HEK293T (cell line): ENCODE data around the gene LIX1.

Source experiments
- CTCF ChIA-PET: fragments of 350-600 bp; formaldehyde crosslinking; extraction: SDS; loops from one replicate; lab custom pipeline; 2021; ENCODE audit warnings: antibody characterized with exemption, inconsistent platforms; lab: Yijun Ruan, JAX
- POLR2A ChIA-PET: fragments of 350-600 bp; formaldehyde crosslinking; extraction: SDS; loops from one replicate; lab custom pipeline; 2020; ENCODE audit warnings: antibody characterized with exemption, inconsistent platforms; lab: Yijun Ruan, JAX
- DNase-seq: peaks from one replicate; pipeline ENCODE4 v3.0.0; 2012; ENCODE audit warnings: mixed read lengths; ENCODE audit errors: extremely low spot score
- ARNT ChIP-seq: fragments of 450-650 bp; IDR thresholded peaks from 2 replicates; pipeline ENCODE4 v1.6.1; 2017; ENCODE audit warnings: mild to moderate bottlenecking
- BHLHE40 ChIP-seq: fragments of 450-650 bp; IDR thresholded peaks from 2 replicates; pipeline ENCODE4 v1.6.1; 2016; ENCODE audit warnings: mild to moderate bottlenecking, moderate library complexity, borderline replicate concordance
- CTBP1 ChIP-seq: fragments of 450-650 bp; IDR thresholded peaks from 2 replicates; pipeline ENCODE4 v1.6.1; 2016; ENCODE audit warnings: borderline replicate concordance
- ELF4 ChIP-seq: fragments of 450-650 bp; IDR thresholded peaks from 2 replicates; pipeline ENCODE4 v1.6.1; 2017; ENCODE audit warnings: antibody characterized with exemption
- FOXA1 ChIP-seq: fragments of 450-650 bp; IDR thresholded peaks from 2 replicates; pipeline ENCODE4 v1.6.1; 2016; ENCODE audit warnings: mild to moderate bottlenecking
- FOXK2 ChIP-seq: fragments of 450-650 bp; IDR thresholded peaks from 2 replicates; pipeline ENCODE4 v1.6.1; 2016; ENCODE audit warnings: mild to moderate bottlenecking
- FOXM1 ChIP-seq: fragments of 450-650 bp; IDR thresholded peaks from 2 replicates; pipeline ENCODE4 v1.6.1; 2017; ENCODE audit warnings: mild to moderate bottlenecking, borderline replicate concordance
- HDGF ChIP-seq: fragments of 450-650 bp; IDR thresholded peaks from 2 replicates; pipeline ENCODE4 v1.6.1; 2017; ENCODE audit warnings: antibody characterized with exemption, borderline replicate concordance
- L3MBTL2 ChIP-seq: fragments of 450-650 bp; conservative IDR thresholded peaks from 2 replicates; pipeline ENCODE4 v1.6.1; 2016; ENCODE audit warnings: mild to moderate bottlenecking
- LEF1 ChIP-seq: fragments of 450-650 bp; IDR thresholded peaks from 2 replicates; pipeline ENCODE4 v1.6.1; 2017; ENCODE audit warnings: mild to moderate bottlenecking, borderline replicate concordance
- NFRKB ChIP-seq: fragments of 450-650 bp; IDR thresholded peaks from 2 replicates; pipeline ENCODE4 v1.6.1; 2016; ENCODE audit warnings: mild to moderate bottlenecking, moderate library complexity
- PKNOX1 ChIP-seq: fragments of 450-650 bp; IDR thresholded peaks from 2 replicates; pipeline ENCODE4 v1.6.1; 2016
- SP1 ChIP-seq: fragments of 450-650 bp; IDR thresholded peaks from 2 replicates; pipeline ENCODE4 v1.6.1; 2017
- SUZ12 ChIP-seq: fragments of 450-650 bp; IDR thresholded peaks from 2 replicates; pipeline ENCODE4 v1.6.1; 2016; ENCODE audit warnings: mild to moderate bottlenecking
- TARDBP ChIP-seq: fragments of 450-650 bp; IDR thresholded peaks from 2 replicates; pipeline ENCODE4 v1.6.1; 2016
- ZNF384 ChIP-seq: fragments of 450-650 bp; IDR thresholded peaks from 2 replicates; pipeline ENCODE4 v1.6.1; 2016

LIX1 gene

DNA sequence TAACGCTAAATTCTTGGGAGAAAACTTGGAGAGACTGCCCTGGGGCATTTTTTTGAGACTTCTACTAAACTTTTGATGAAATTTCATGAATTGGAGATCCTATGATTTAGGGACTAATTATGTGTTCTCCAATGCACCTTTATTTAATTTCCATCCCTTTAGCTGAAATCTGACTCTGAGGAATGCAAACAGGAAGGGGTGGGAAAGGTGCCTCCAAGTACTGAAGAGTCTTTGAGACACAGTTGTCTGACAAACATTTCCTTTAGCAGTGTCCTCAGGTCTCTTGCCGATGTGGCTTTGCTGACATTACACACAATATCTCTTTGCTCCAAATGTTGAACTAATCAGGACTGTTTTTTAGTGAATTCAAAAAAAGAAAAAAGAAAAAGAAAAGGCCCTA, 76.9 kb downstream of the LIX1 start:
- CTCF ChIA-PET, result interaction anchor here (0.7 kb wide), 2 partner anchors 16 to 98 kb away, joined by 3 to 4 read pairs; no protein-coding TSS in a partner anchor
- DNase-seq, result no peak
- no peak for TF ChIP-seq HDGF
- POLR2A ChIA-PET, result no interaction called here

DNA sequence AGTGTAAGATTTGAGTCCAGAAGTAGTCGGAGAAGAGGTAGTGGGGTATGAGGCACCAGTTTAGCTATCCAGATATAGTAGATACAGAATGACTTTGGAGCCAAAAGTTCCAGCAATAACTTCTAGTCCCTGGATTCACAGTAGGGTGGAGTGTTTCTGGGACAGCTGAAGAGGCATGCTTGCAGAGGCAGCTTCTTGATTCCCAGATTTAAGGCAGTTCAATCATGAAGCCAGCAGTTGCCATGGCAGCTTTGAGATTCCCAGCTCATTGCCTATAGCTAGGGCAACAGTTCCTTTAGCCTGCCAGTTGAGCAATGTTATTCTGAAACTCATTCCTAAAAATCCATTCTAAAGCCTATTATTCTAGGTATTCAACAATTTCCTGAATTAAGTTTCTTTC, 79.2 kb downstream of the LIX1 start:
- no peak for DNase-seq
- no peak for TF ChIP-seq TARDBP
- no peak for TF ChIP-seq CTBP1
- TF ChIP-seq FOXA1, result no peak
- TF ChIP-seq SP1, result no peak
- TF ChIP-seq BHLHE40, result no peak
- TF ChIP-seq FOXK2, result no peak
- no peak for TF ChIP-seq PKNOX1
- no peak for TF ChIP-seq ZNF384
- TF ChIP-seq ARNT, result no peak
- TF ChIP-seq FOXM1, result no peak
- TF ChIP-seq SUZ12, result no peak
- TF ChIP-seq NFRKB, result no peak
- TF ChIP-seq L3MBTL2, result no peak
- TF ChIP-seq ELF4, result no peak
- ChIA-PET POLR2A (no interaction called here), CTCF (no interaction called here)

GRCh38 chr5:97062046-97062445, 80.4 kb downstream of the LIX1 start:
- no peak for DNase-seq
- no peak for TF ChIP-seq FOXA1
- no peak for TF ChIP-seq HDGF
- no peak for TF ChIP-seq FOXM1
- no peak for TF ChIP-seq FOXK2
- no peak for TF ChIP-seq ELF4
- TF ChIP-seq TARDBP, result no peak
- TF ChIP-seq SP1, result no peak
- no peak for TF ChIP-seq ZNF384
- no peak for TF ChIP-seq L3MBTL2
- TF ChIP-seq SUZ12, result no peak
- TF ChIP-seq ARNT, result no peak
- TF ChIP-seq PKNOX1, result no peak
- no peak for TF ChIP-seq LEF1
- TF ChIP-seq NFRKB, result no peak
- no peak for TF ChIP-seq CTBP1
- no peak for TF ChIP-seq BHLHE40
- CTCF ChIA-PET, result no interaction called here
- POLR2A ChIA-PET, result interaction anchor here (1.7 kb wide), 1 partner anchor 81 kb away, joined by 4 read pairs; the partner anchor contains the start of gene LIX1

- POLR2A ChIA-PET, result no interaction called here
- CTCF ChIA-PET, result no interaction called here
- no peak for DNase-seq
- no peak for TF ChIP-seq PKNOX1
- no peak for TF ChIP-seq HDGF
- no peak for TF ChIP-seq SP1
- TF ChIP-seq TARDBP, result no peak
- no peak for TF ChIP-seq ARNT
- TF ChIP-seq SUZ12, result no peak
- no peak for TF ChIP-seq FOXM1
- no peak for TF ChIP-seq LEF1
- TF ChIP-seq NFRKB, result no peak
Measured at GRCh38 chr5:97056263-97056662, 86.1 kb downstream of the LIX1 start.

GRCh38 chr5:97049175-97049574, 93.2 kb downstream of the LIX1 start:
- ChIA-PET CTCF (interaction anchor here (0.6 kb wide), 2 partner anchors 96 to 215 kb away, joined by 3 to 6 read pairs; no protein-coding TSS in a partner anchor), POLR2A (no interaction called here)
- DNase-seq, result no peak
- TF ChIP-seq LEF1 (no peak), CTBP1 (no peak), FOXM1 (no peak), HDGF (no peak), NFRKB (no peak), ELF4 (no peak), BHLHE40 (no peak), FOXA1 (no peak), L3MBTL2 (no peak), ARNT (no peak), TARDBP (no peak), SP1 (no peak), FOXK2 (no peak)

- no peak for TF ChIP-seq NFRKB
- no peak for TF ChIP-seq HDGF
- no peak for TF ChIP-seq ELF4
- TF ChIP-seq L3MBTL2, result no peak
- no peak for DNase-seq
- ChIA-PET POLR2A (no interaction called here), CTCF (no interaction called here)
Measured at GRCh38 chr5:97047076-97047475, 95.3 kb downstream of the LIX1 start.
